ENCODE data around the gene BRIX1. TPM values are rescaled to one million over a fixed set of nuclear protein-coding genes. Genes with fewer than 3 reads are reported as not detected.

Gene BRIX1
- total and polyA plus RNA-seq, 2 of the 4 experiments (the other 2 are of a cell fraction): 15.1 to 26.1 TPM

GRCh38 chr5:34967540-34967939 is 52.0 kb downstream of the BRIX1 start:
- Histone ChIP-seq H2AK5ac (ENCODE audit: low read depth, low read length) (no peak overlapping the region), H2BK120ac (ENCODE audit: low read depth, low read length) (no peak overlapping the region), H3K4me1 (ENCODE audit: control insufficient read depth, insufficient read depth, low read length) (no peaks in the 10 kb centered on the region), H3K9me3 (ENCODE audit: control insufficient read depth, insufficient read depth, low read length) (0 out of 2 replicates have a peak, but pooled peaks cover 2% of the 10 kb centered on the region), H3K9me1 (ENCODE audit: insufficient read depth, low read length) (no peaks in the 10 kb centered on the region; the same call in 1 of the 2 replicates), H2BK20ac (ENCODE audit: low read depth, low read length) (no peak overlapping the region), H2AFZ (replicated peaks; ENCODE audit: low read length, poor library complexity) (no peak overlapping the region), H4K8ac (ENCODE audit: low read depth in 2 of 2, low read length in 2 of 2) (no peak overlapping the region), H3K27me3 (ENCODE audit: control insufficient read depth, insufficient read depth, low read length) (no peaks in the 10 kb centered on the region), H3K56ac (ENCODE audit: extremely low read depth, insufficient read depth, low read length) (no peak overlapping the region), H4K5ac (ENCODE audit: low read depth, low read length) (no peak overlapping the region), H3K27ac (ENCODE audit: insufficient read depth, low read length) (no peak overlapping the region), H3K79me1 (ENCODE audit: low read depth in 1 of 2, low read length in 2 of 2) (no peaks in the 10 kb centered on the region), H4K91ac (ENCODE audit: insufficient read depth, low read depth, low read length) (no peak overlapping the region), H3K36me3 (ENCODE audit: control insufficient read depth, insufficient read depth, low read length) (no peaks in the 10 kb centered on the region), H3K4ac (ENCODE audit: low read depth, low read length) (no peak overlapping the region), H3K9ac (ENCODE audit: low read depth, low read length) (no peak overlapping the region), H3K14ac (replicated peaks; ENCODE audit: low read depth, low read length) (no peak overlapping the region), H3K4me3 (ENCODE audit: insufficient read depth, low read depth, low read length) (no peak overlapping the region), H3K23ac (ENCODE audit: low read depth, low read length) (no peak overlapping the region), H2AK9ac (replicated peaks; ENCODE audit: low read depth, low read length, poor library complexity) (no peak overlapping the region), H3K18ac (ENCODE audit: low read depth, low read length) (no peak overlapping the region), H2BK5ac (ENCODE audit: low read depth, low read length, poor library complexity, severe bottlenecking) (no peak overlapping the region), H3K4me2 (ENCODE audit: low read depth, low read length) (no peak overlapping the region), H4K20me1 (ENCODE audit: insufficient read depth, low read length) (no peaks in the 10 kb centered on the region), H2BK15ac (ENCODE audit: low read depth, low read length) (no peak overlapping the region)
- ChIA-PET CTCF (no interaction called here), POLR2A (ENCODE audit: unreplicated experiment) (no interaction called here)
- TF ChIP-seq RFX5 (IDR thresholded peaks at IDR 0.05; ENCODE audit: low read depth, low read length) (no peak), SMC3 (IDR thresholded peaks at IDR 0.05; ENCODE audit: low read depth, low read length) (no peak), RCOR1 (IDR thresholded peaks at IDR 0.05; ENCODE audit: insufficient replicate concordance, low read length) (no peak), MAFK (IDR thresholded peaks at IDR 0.05; ENCODE audit: low read depth, low read length) (no peak), NFE2L2 (IDR thresholded peaks at IDR 0.05; ENCODE audit: low read depth, low read length) (no peak), MAZ (IDR thresholded peaks at IDR 0.05; ENCODE audit: borderline replicate concordance, low read depth, low read length) (no peak), MXI1 (IDR thresholded peaks at IDR 0.05; ENCODE audit: borderline replicate concordance, low read depth, low read length) (no peak), RAD21 (IDR thresholded peaks at IDR 0.05; ENCODE audit: low read length) (no peak), CEBPB (IDR thresholded peaks at IDR 0.05; ENCODE audit: low read depth, low read length) (no peak), CTCF (conservative IDR thresholded peaks at IDR 0.05; ENCODE audit: low read depth, low read length) (no peak), ELK1 (IDR thresholded peaks at IDR 0.05; ENCODE audit: borderline replicate concordance, low read depth, low read length) (no peak), POLR2A (IDR thresholded peaks at IDR 0.05; ENCODE audit: low read depth, low read length) (no peak), BHLHE40 (IDR thresholded peaks at IDR 0.05; ENCODE audit: low read depth, low read length) (no peak), CHD1 (IDR thresholded peaks at IDR 0.05; ENCODE audit: low read depth, low read length) (no peak), USF2 (IDR thresholded peaks at IDR 0.05; ENCODE audit: low read depth, low read length) (no peak), FOS (IDR thresholded peaks at IDR 0.05; ENCODE audit: low read depth, low read length) (no peak)
- WGBS, 2 experiments (ENCODE audit: extremely low coverage in 2 of 2, insufficient read length in 1 of 2): 57% methylated on average over 1 of the region's 4 CpGs; no CpG with 5 or more reads in 1 of the 2 experiments
- DNase-seq (no peak), ATAC-seq (ENCODE audit: low read depth) (no peak)
- intact Hi-C loops (cut with micrococcal nuclease): no loop called here
- in situ Hi-C loops (cut with MboI; ENCODE audit: low sequenced_read_pairs): no loop called here
- dilution Hi-C loops (cut with HindIII; ENCODE audit: low sequenced_read_pairs, unreplicated experiment): no loop called here
- BruUV-seq (replicated peaks): no TSS peak
